ENCODE data around the gene MGLL. TPM values are rescaled to one million over a fixed set of nuclear protein-coding genes. Genes with fewer than 3 reads are reported as not detected.
A peak's percentile ranks its signal among the peaks of the same experiment; 100 is the strongest.

Gene MGLL
- total RNA-seq, 6 experiments from 2014 or later: 128 to 144 (median 129) TPM

- Mint-ChIP-seq H3K27ac (peak overlapping the region; percentile 91), H3K27me3 (ENCODE audit: insufficient read depth) (no peaks in the 10 kb centered on the region), H3K9me3 (no peaks in the 10 kb centered on the region), H3K4me3 (peak overlapping the region; percentile 67), H3K4me1 (ENCODE audit: low read depth) (peaks cover 77% of the 10 kb centered on the region), H3K36me3 (ENCODE audit: low read depth) (peaks cover 19% of the 10 kb centered on the region; the same call in 1 of the 2 replicates)
- peak; percentile 84 for DNase-seq
- no peak for TF ChIP-seq CTCF (IDR thresholded peaks at IDR 0.05)
These were observed 71.9 kb downstream of the MGLL start for GRCh38 chr3:127750226-127751031.

GRCh38 chr3:127749787-127750225 is 72.5 kb downstream of the MGLL start:
- no peak for DNase-seq
- peak; percentile 42; the same call in 1 of the 2 replicates for TF ChIP-seq CTCF (IDR thresholded peaks at IDR 0.05)
- Mint-ChIP-seq H3K9me3 (no peaks in the 10 kb centered on the region), H3K36me3 (ENCODE audit: low read depth) (peaks cover 22% of the 10 kb centered on the region; the same call in 1 of the 2 replicates), H3K27me3 (ENCODE audit: insufficient read depth) (no peaks in the 10 kb centered on the region), H3K27ac (peak overlapping the region; percentile 91), H3K4me1 (ENCODE audit: low read depth) (peaks cover 83% of the 10 kb centered on the region), H3K4me3 (peak overlapping the region; percentile 66)

GRCh38 chr3:127749361-127749760 is 73.0 kb downstream of the MGLL start:
- DNase-seq: no peak
- Mint-ChIP-seq H3K36me3 (ENCODE audit: low read depth) (peaks cover 21% of the 10 kb centered on the region; the same call in 1 of the 2 replicates), H3K4me1 (ENCODE audit: low read depth) (peaks cover 87% of the 10 kb centered on the region), H3K4me3 (peak overlapping the region; percentile 66), H3K27ac (peak overlapping the region; percentile 91), H3K9me3 (no peaks in the 10 kb centered on the region), H3K27me3 (ENCODE audit: insufficient read depth) (no peaks in the 10 kb centered on the region)
- TF ChIP-seq CTCF (IDR thresholded peaks at IDR 0.05): no peak

GRCh38 chr3:127748754-127749327 is 73.5 kb downstream of the MGLL start:
- Mint-ChIP-seq H3K27ac (peak overlapping the region; percentile 91), H3K4me3 (peak overlapping the region; percentile 66), H3K36me3 (ENCODE audit: low read depth) (peaks cover 16% of the 10 kb centered on the region; the same call in 1 of the 2 replicates), H3K9me3 (no peaks in the 10 kb centered on the region), H3K27me3 (ENCODE audit: insufficient read depth) (no peaks in the 10 kb centered on the region), H3K4me1 (ENCODE audit: low read depth) (peaks cover 93% of the 10 kb centered on the region)
- no peak for TF ChIP-seq CTCF (IDR thresholded peaks at IDR 0.05)
- DNase-seq: no peak

- Mint-ChIP-seq H3K4me1 (ENCODE audit: low read depth) (peaks cover 100% of the 10 kb centered on the region), H3K27me3 (ENCODE audit: insufficient read depth) (no peaks in the 10 kb centered on the region), H3K4me3 (peak overlapping the region; percentile 66), H3K9me3 (no peaks in the 10 kb centered on the region), H3K27ac (peak overlapping the region; percentile 91), H3K36me3 (ENCODE audit: low read depth) (peaks cover 16% of the 10 kb centered on the region; the same call in 1 of the 2 replicates)
- peak; percentile 97 for DNase-seq
- TF ChIP-seq CTCF (IDR thresholded peaks at IDR 0.05): peak; percentile 54
These were observed 74.4 kb downstream of the MGLL start for GRCh38 chr3:127747751-127748521.

Data from HFFc6 (cell line).